A549 (cell line): ENCODE results near the gene DISC1. TPM values are rescaled to one million over a fixed set of nuclear protein-coding genes. Genes with fewer than 3 reads are reported as not detected.

Experiments
- ATAC-seq, 2 experiments: fragments of 200-7000 bp in 1 of 2; fragments of >200 bp in 1 of 2; cut with Nextera tagmentation in 1 of 2; cut with Tn5 transposase in 1 of 2; 3 replicates each; pipeline versions ENCODE4 v1.8.0 to v1.9.1; 2018 to 2020; ENCODE audit warnings: mild to moderate bottlenecking in 1 of 2, moderate library complexity in 1 of 2
- CTCF ChIA-PET: fragments of 300-600 bp; sonication (Branson Sonifier 250); formaldehyde crosslinking; extraction: SDS; loops from one replicate; lab custom pipeline; 2021; ENCODE audit warnings: antibody characterized with exemption, inconsistent platforms; lab: Yijun Ruan, JAX
- POLR2A ChIA-PET: fragments of 350-600 bp; formaldehyde crosslinking; extraction: SDS; loops from one replicate; lab custom pipeline; 2021; ENCODE audit warnings: antibody characterized with exemption, inconsistent platforms; lab: Yijun Ruan, JAX
- DNase-seq, 2 experiments: peaks; one replicate each; pipeline versions ENCODE4 v3.0.0 to v3.0.0-alpha.2; 2011 to 2016; ENCODE audit warnings: low read depth in 1 of 2, low spot score in 1 of 2
- FAIRE-seq: peaks from 2 replicates; lab custom pipeline; 2011; peaks lifted over from hg19 to GRCh38; lab: Jason Lieb, UNC
- H3K27ac ChIP-seq, 2 experiments: fragments of >200 bp; sonication (Bioruptor Twin); formaldehyde crosslinking; 3 replicates each; pipeline ENCODE4 v1.5.1; 2016 to 2017
- H3K4me1 ChIP-seq: fragments of >200 bp; sonication (Bioruptor Twin); formaldehyde crosslinking; 3 replicates; pipeline ENCODE4 v1.6.1; 2016
- H3K4me2 ChIP-seq: fragments of >200 bp; sonication (Bioruptor Twin); formaldehyde crosslinking; 3 replicates; pipeline ENCODE4 v1.6.1; 2016
- H3K4me3 ChIP-seq: fragments of >200 bp; sonication (Bioruptor Twin); formaldehyde crosslinking; 3 replicates; pipeline ENCODE4 v1.5.1; 2016
- H3K9me3 ChIP-seq: fragments of >200 bp; sonication (Bioruptor Twin); formaldehyde crosslinking; 3 replicates; pipeline ENCODE4 v1.6.1; 2016
- ATOH8 ChIP-seq: fragments of 250-450 bp; sonication (Bioruptor Pico); IDR thresholded peaks from 2 replicates; pipeline ENCODE4 v1.5.0; 2020; ENCODE audit warnings: low read depth, mild to moderate bottlenecking, moderate library complexity
- BCL3 ChIP-seq: fragments of >200 bp; sonication (Bioruptor Twin); formaldehyde crosslinking; IDR thresholded peaks from 3 replicates; pipeline ENCODE4 v1.6.1; 2016
- CBX2 ChIP-seq: fragments of 200-600 bp; sonication (generic); IDR thresholded peaks from 2 replicates; pipeline ENCODE4 v1.6.1; 2016; ENCODE audit warnings: low read depth, mild to moderate bottlenecking, borderline replicate concordance
- ELK1 ChIP-seq: fragments of 150-350 bp; IDR thresholded peaks from 2 replicates; pipeline ENCODE4 v1.6.1; 2014; ENCODE audit warnings: low read depth, mild to moderate bottlenecking, low read length
- GATA3 ChIP-seq: IDR thresholded peaks from 2 replicates; pipeline ENCODE4 v1.6.1; 2012; ENCODE audit warnings: borderline replicate concordance
- HDAC2 ChIP-seq: fragments of 200-600 bp; sonication (generic); IDR thresholded peaks from 2 replicates; pipeline ENCODE4 v1.6.1; 2016
- HMGXB4 ChIP-seq: fragments of 250-450 bp; sonication (Bioruptor Pico); IDR thresholded peaks from 2 replicates; pipeline ENCODE4 v1.5.0; 2021; ENCODE audit warnings: mild to moderate bottlenecking, moderate library complexity, borderline replicate concordance
- JUN ChIP-seq, 2 experiments: fragments of >200 bp; sonication (Bioruptor Twin); formaldehyde crosslinking; IDR thresholded peaks; 2 replicates in 1 of 2; 3 replicates in 1 of 2; pipeline ENCODE4 v1.6.1; 2016 to 2017
- KDM1A ChIP-seq: fragments of 200-600 bp; sonication (generic); IDR thresholded peaks from 2 replicates; pipeline ENCODE4 v1.6.1; 2016; ENCODE audit warnings: low read depth, mild to moderate bottlenecking
- MAZ ChIP-seq: fragments of 150-350 bp; IDR thresholded peaks from 2 replicates; pipeline ENCODE4 v1.6.1; 2014; ENCODE audit warnings: antibody characterized with exemption, low read depth, low read length, borderline replicate concordance
- MYC ChIP-seq: IDR thresholded peaks from 2 replicates; pipeline ENCODE4 v1.6.1; 2012; ENCODE audit warnings: mild to moderate bottlenecking, inconsistent platforms, low read length, improper control_type of control experiment, borderline replicate concordance
- PBX3 ChIP-seq: IDR thresholded peaks from 2 replicates; pipeline ENCODE4 v1.6.1; 2012
- POLR2A ChIP-seq: IDR thresholded peaks from 2 replicates; pipeline ENCODE4 v1.6.1; 2012; ENCODE audit warnings: mild to moderate bottlenecking, low read length
- POLR2AphosphoS2 ChIP-seq: conservative IDR thresholded peaks from 2 replicates; pipeline ENCODE4 v1.6.1; 2012; ENCODE audit warnings: low read length, improper control_type of control experiment, inconsistent platforms
- RAD21 ChIP-seq, 2 experiments: fragments of >200 bp in 1 of 2; sonication (Bioruptor Twin) in 1 of 2; formaldehyde crosslinking in 1 of 2; IDR thresholded peaks in 1 of 2; conservative IDR thresholded peaks in 1 of 2; 2 replicates in 1 of 2; 3 replicates in 1 of 2; pipeline ENCODE4 v1.6.1; 2012 to 2018; ENCODE audit warnings: inconsistent platforms in 1 of 2
- RARB ChIP-seq: fragments of 250-450 bp; sonication (Bioruptor Pico); IDR thresholded peaks from 2 replicates; pipeline ENCODE4 v1.8.0; 2021; ENCODE audit warnings: mild to moderate bottlenecking, moderate library complexity
- SREBF2 ChIP-seq: fragments of 450-650 bp; IDR thresholded peaks from 2 replicates; pipeline ENCODE4 v1.6.1; 2014; ENCODE audit warnings: mild to moderate bottlenecking, moderate library complexity
- ZFP36 ChIP-seq: fragments of 450-650 bp; IDR thresholded peaks from 2 replicates; pipeline ENCODE4 v1.6.1; 2014; ENCODE audit warnings: borderline replicate concordance; ENCODE audit not compliant: partially characterized antibody
- WGBS: methylation state at CpG from one replicate; pipeline ENCODE4 v1.1.6; 2017; ENCODE audit errors: missing lambda C conversion rate; 5-methylcytosine and 5-hydroxymethylcytosine counted together
- polyA plus RNA-seq, 4 experiments: library from polyadenylated mRNA; depleted of rRNA in 3 of 4; stranded (reverse); fragments of >200 nt; fragmentation: RNase III in 1 of 4; extraction: RNeasy Plus Mini Kit Qiagen cat#74134 plus additional on column Dnase treatment in 1 of 4; gene quantifications; 2 replicates in 3 of 4; 3 replicates in 1 of 4; pipeline ENCODE4 v1.2.3, GENCODE V29; 2011 to 2017

The DISC1 gene
- polyA plus RNA-seq, 2 of the 4 experiments (the other 2 are of a cell fraction) = 0.39 to 0.74 TPM

- DNase-seq (peak in 1 of 2 experiments; percentile 4), FAIRE-seq (no peak), ATAC-seq (no peak)
- CTCF ChIA-PET = interaction anchor here (1.6 to 2.0 kb wide), 2 partner anchors 14 to 16 kb away, joined by 5 to 7 read pairs; no protein-coding TSS in a partner anchor
- H3K4me1 ChIP-seq = no peaks in the 10 kb centered on the region
- 20% methylated on average over 1 of the region's 1 CpG for WGBS
- no peak overlapping the region for H3K27ac ChIP-seq
- no peak for TF ChIP-seq BCL3
- 0 out of 5 replicates have a peak, but pooled peaks of 1 of the 2 experiments have one; percentile 7 for TF ChIP-seq RAD21 (conservative IDR thresholded peaks at IDR 0.05 in 1 of 2, IDR thresholded peaks at IDR 0.05 in 1 of 2)
- TF ChIP-seq HMGXB4 (CRISPR knock-in tag) = no peak
- no peaks in the 10 kb centered on the region for H3K9me3 ChIP-seq
- POLR2A ChIA-PET = no interaction called here
- H3K4me2 ChIP-seq = no peak overlapping the region
- H3K4me3 ChIP-seq = no peak overlapping the region
These were observed 256.8 kb downstream of the DISC1 start for GRCh38 chr1:231883382-231883781.

GRCh38 chr1:231885209-231885854, 258.7 kb downstream of the DISC1 start:
- TF ChIP-seq RARB (no peak), ZFP36 (no peak), PBX3 (no peak), SREBF2 (no peak)
- Histone ChIP-seq H3K4me1 (no peaks in the 10 kb centered on the region), H3K27ac (no peak overlapping the region), H3K9me3 (no peaks in the 10 kb centered on the region), H3K4me3 (no peak overlapping the region), H3K4me2 (no peak overlapping the region)
- no peak for DNase-seq
- no peak for FAIRE-seq
- POLR2A ChIA-PET = no interaction called here
- WGBS = 70% methylated on average over 7 of the region's 7 CpGs
- CTCF ChIA-PET = interaction anchor here (1.2 kb wide), 1 partner anchor 18 kb away, joined by 4 read pairs; no protein-coding TSS in a partner anchor
- ATAC-seq = no peak

DNA sequence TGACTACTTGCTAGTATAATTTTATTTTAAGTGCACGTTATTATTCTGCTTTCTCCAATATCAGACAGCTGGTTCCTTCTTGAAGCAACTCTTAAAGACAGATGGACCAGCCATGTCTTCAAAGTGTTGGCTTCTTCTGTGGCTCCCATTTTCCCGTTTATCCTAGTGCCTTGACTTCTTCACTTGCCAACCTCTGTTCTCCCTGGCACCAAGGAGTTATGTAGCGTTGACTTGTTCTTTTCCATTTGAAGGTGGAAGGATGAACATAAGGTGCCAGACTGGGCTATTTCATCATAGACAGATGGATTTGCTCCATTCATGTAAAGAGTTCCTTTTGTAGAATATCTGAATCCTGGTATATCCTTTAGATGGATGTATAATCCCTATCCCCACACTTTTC, 260.6 kb downstream of the DISC1 start:
- Histone ChIP-seq H3K4me2 (no peak overlapping the region), H3K4me3 (no peak overlapping the region), H3K4me1 (no peaks in the 10 kb centered on the region), H3K27ac (no peak overlapping the region), H3K9me3 (no peaks in the 10 kb centered on the region)
- 70% methylated on average over 3 of the region's 3 CpGs for WGBS
- ChIA-PET POLR2A (no interaction called here), CTCF (no interaction called here)
- no peak for TF ChIP-seq CBX2
- no peak for TF ChIP-seq ATOH8 (CRISPR knock-in tag)
- no peak for TF ChIP-seq JUN (IDR thresholded peaks at IDR 0.05)
- TF ChIP-seq GATA3 = no peak
- no peak for TF ChIP-seq POLR2AphosphoS2
- DNase-seq = no peak
- ATAC-seq = no peak
- no peak for FAIRE-seq

- no peak for ATAC-seq
- no peak for FAIRE-seq
- Histone ChIP-seq H3K4me1 (no peaks in the 10 kb centered on the region), H3K9me3 (no peaks in the 10 kb centered on the region), H3K27ac (no peak overlapping the region), H3K4me2 (no peak overlapping the region), H3K4me3 (no peak overlapping the region)
- CTCF ChIA-PET = no interaction called here
- DNase-seq = no peak
- TF ChIP-seq KDM1A (no peak), POLR2A (no peak), MYC (no peak), MAZ (no peak), BCL3 (no peak), ELK1 (no peak), HDAC2 (no peak), GATA3 (no peak)
- 64% methylated on average over 6 of the region's 6 CpGs for whole genome bisulfite sequencing
- POLR2A ChIA-PET = no interaction called here
These were observed 261.3 kb downstream of the DISC1 start for GRCh38 chr1:231887866-231888265.
